Common myeloid progenitor, CD34-positive (primary cell): ENCODE measurements around the gene PSG6.
"Not testable (repeated sequence)": the region's sequence is repeated elsewhere in the genome, so short reads cannot be mapped to it uniquely, and the experiment has no call there.

ENCODE experiments used
- CTCF ChIA-PET: fragments of 350-600 bp; sonication (Branson Sonifier 250); formaldehyde crosslinking; loops from one replicate; lab custom pipeline; 2021; ENCODE audit warnings: antibody characterized with exemption; lab: Charles Lee
- POLR2A ChIA-PET: fragments of 350-600 bp; sonication (Branson Sonifier 250); formaldehyde crosslinking; loops from one replicate; lab custom pipeline; 2021; ENCODE audit warnings: antibody characterized with exemption; lab: Charles Lee
- DNase-seq, 3 donors: peaks; one replicate each; pipeline versions ENCODE4 v3.0.0 to v3.0.0-alpha.2; 2013
- H3K27ac ChIP-seq, 2 experiments: 1 replicate in 1 of 2; 2 replicates in 1 of 2; pipeline ENCODE4 v1.7.0; 2013; ENCODE audit warnings: inconsistent platforms in 2 of 2, low read length in 2 of 2, mild to moderate bottlenecking in 2 of 2, low read depth in 1 of 2, moderate library complexity in 1 of 2; ENCODE audit not compliant: severe bottlenecking in 2 of 2, insufficient read depth in 1 of 2, poor library complexity in 1 of 2
- H3K27me3 ChIP-seq, 5 experiments: replicated peaks in 2 of 5; 1 replicate in 3 of 5; 2 replicates in 2 of 5; pipeline versions ENCODE4 v1.6.1 to v1.7.0; 2013; ENCODE audit warnings: low read length in 4 of 5, mild to moderate bottlenecking in 2 of 5, moderate library complexity in 2 of 5, inconsistent platforms in 1 of 5; ENCODE audit not compliant: insufficient read depth in 5 of 5, control insufficient read depth in 4 of 5
- H3K36me3 ChIP-seq, 4 experiments: 1 replicate in 2 of 4; 2 replicates in 2 of 4; pipeline versions ENCODE4 v1.6.1 to v1.7.0; 2013; ENCODE audit warnings: low read length in 3 of 4, control low read depth in 1 of 4, mild to moderate bottlenecking in 1 of 4; ENCODE audit not compliant: control insufficient read depth in 4 of 4, insufficient read depth in 4 of 4
- H3K4me1 ChIP-seq, 4 experiments: 1 replicate in 3 of 4; 2 replicates in 1 of 4; pipeline versions ENCODE4 v1.6.1 to v1.7.1; 2013; ENCODE audit warnings: low read length in 3 of 4, mild to moderate bottlenecking in 3 of 4, control low read depth in 1 of 4, inconsistent platforms in 1 of 4, moderate library complexity in 1 of 4; ENCODE audit not compliant: control insufficient read depth in 4 of 4, insufficient read depth in 4 of 4; ENCODE audit errors: control extremely low read depth in 1 of 4
- H3K4me3 ChIP-seq, 7 experiments: 1 replicate in 4 of 7; 2 replicates in 3 of 7; pipeline versions ENCODE4 v1.5.1 to v1.7.0; 2013; ENCODE audit warnings: mild to moderate bottlenecking in 7 of 7, low read length in 6 of 7, moderate library complexity in 6 of 7, inconsistent platforms in 2 of 7, low read depth in 2 of 7, control low read depth in 1 of 7; ENCODE audit not compliant: insufficient read depth in 4 of 7, control insufficient read depth in 1 of 7; ENCODE audit errors: extremely low read depth in 1 of 7
- H3K9me3 ChIP-seq, 5 experiments: 1 replicate in 4 of 5; 2 replicates in 1 of 5; pipeline versions ENCODE4 v1.6.1 to v1.7.1; 2013; ENCODE audit warnings: low read length in 4 of 5, mild to moderate bottlenecking in 2 of 5, inconsistent platforms in 1 of 5, low read depth in 1 of 5, moderate library complexity in 1 of 5; ENCODE audit not compliant: control insufficient read depth in 4 of 5, insufficient read depth in 2 of 5; ENCODE audit errors: control extremely low read depth in 1 of 5
- WGBS: methylation state at CpG from one replicate; pipeline ENCODE4 v1.1.5; 2013; ENCODE audit not compliant: insufficient coverage; 5-methylcytosine and 5-hydroxymethylcytosine counted together

Gene PSG6

DNA sequence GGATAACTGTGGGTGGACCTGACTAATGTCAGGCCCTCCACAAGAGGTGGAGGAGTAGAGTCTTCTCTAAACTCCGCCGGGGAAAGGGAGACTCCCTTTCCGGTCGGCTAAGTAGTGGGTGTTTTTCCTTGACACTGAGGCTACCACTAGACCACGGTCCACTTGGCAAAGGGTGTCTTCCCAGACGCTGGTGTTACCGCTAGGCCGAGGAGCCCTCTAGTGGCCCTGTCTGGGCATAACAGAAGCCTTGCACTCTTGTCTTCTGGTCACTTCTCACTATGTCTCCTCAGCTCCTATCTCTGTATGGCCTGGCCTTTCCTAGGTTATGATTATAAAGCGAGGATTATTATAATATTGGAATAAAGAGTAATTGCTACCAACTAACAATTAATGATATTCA lies 5.4 kb upstream of the PSG6 start:
- H3K9me3 ChIP-seq, H3K4me3 ChIP-seq, H3K36me3 ChIP-seq, H3K27me3 ChIP-seq, H3K27ac ChIP-seq, CTCF ChIA-PET, POLR2A ChIA-PET, H3K4me1 ChIP-seq: not testable (repeated sequence)
- 81% methylated on average over 5 of the region's 9 CpGs for WGBS
- peak; percentile 3 to 4 (median 3) for DNase-seq

DNA sequence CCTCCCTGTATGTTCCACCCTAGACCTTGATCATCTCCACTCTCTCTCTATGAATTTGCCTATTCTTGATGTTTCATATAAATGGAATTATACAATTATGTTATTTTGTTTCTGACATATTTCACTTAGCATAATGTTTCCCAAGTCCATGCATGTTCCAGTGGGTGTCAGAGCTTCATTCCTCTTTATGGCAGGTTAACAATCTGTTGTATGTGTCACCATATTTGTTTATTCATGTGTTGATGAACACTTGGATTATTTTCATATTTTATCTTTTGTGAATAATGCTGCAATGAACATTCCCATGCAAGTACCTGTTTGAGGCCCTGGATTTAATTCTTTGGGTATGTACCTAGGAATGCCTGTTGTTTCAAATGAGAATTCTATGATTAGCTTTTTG lies 3.3 kb upstream of the PSG6 start:
- H3K36me3 ChIP-seq, CTCF ChIA-PET, H3K27ac ChIP-seq, DNase-seq, H3K4me3 ChIP-seq, H3K4me1 ChIP-seq, POLR2A ChIA-PET, H3K9me3 ChIP-seq, H3K27me3 ChIP-seq: not testable (repeated sequence)

DNA sequence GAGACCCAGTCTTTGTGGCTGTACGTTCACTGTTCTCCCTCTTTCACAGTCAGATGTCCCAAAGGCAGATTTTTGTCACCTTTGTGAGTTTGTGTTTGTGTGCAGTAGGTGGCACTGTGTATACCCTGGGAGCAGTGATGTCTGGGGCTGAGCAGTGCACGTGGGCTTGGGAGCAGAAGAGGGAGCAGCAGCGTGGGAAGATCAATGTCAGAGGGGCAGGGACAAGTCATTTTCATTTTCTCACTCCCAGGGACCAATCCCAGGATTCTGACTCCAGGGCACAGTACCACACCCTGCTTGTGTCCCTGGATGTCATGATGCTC lies 2.0 kb upstream of the PSG6 start:
- WGBS, result 0% methylated on average over 2 of the region's 3 CpGs
- Histone ChIP-seq H3K27ac (no peak overlapping the region), H3K27me3 (no peaks in the 10 kb centered on the region), H3K36me3 (no peaks in the 10 kb centered on the region), H3K9me3 (no peaks in the 10 kb centered on the region), H3K4me3 (no peak overlapping the region), H3K4me1 (no peaks in the 10 kb centered on the region)
- ChIA-PET POLR2A (no interaction called here), CTCF (no interaction called here)
- DNase-seq, result no peak

DNA sequence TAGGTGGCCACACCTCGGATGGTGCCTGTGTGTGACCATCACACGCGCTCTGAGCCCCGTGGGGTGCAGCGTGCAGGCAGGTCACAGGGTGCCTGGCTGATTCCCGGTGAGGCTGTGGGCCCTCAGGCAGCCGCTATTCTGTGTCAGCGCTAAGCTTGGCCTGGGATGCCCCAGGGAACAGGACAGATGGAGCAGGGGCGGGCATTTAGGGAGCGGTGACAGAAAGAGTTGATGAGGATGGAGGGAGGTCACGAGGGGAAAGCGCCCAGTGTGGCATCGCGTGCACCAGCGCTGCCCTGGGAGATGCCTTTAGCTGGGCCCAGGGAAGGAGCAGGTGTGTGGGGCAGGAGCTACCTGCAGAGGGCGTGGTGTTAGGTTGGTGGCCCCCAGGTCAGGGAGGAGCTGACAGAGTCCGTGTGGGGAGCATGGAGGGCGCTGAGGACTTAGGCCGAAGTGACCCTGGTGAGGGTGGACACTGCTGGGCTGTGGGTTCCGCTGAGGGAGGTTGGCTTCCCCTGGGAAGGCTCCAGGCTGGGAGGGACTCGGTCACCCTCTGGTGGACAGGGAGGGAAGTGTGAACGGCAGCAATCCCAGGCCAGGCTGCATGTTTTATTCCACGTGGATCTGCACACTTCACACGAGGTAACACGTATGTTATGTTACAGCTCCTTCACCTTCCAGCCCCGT lies 1.5 kb upstream of the PSG6 start:
- CTCF ChIA-PET, H3K27me3 ChIP-seq, H3K4me1 ChIP-seq, H3K4me3 ChIP-seq, POLR2A ChIA-PET, H3K9me3 ChIP-seq, H3K36me3 ChIP-seq, H3K27ac ChIP-seq: not testable (repeated sequence)
- 76% methylated on average over 20 of the region's 26 CpGs for WGBS
- DNase-seq, result peak in 1 of 3 donors; percentile 0

DNA sequence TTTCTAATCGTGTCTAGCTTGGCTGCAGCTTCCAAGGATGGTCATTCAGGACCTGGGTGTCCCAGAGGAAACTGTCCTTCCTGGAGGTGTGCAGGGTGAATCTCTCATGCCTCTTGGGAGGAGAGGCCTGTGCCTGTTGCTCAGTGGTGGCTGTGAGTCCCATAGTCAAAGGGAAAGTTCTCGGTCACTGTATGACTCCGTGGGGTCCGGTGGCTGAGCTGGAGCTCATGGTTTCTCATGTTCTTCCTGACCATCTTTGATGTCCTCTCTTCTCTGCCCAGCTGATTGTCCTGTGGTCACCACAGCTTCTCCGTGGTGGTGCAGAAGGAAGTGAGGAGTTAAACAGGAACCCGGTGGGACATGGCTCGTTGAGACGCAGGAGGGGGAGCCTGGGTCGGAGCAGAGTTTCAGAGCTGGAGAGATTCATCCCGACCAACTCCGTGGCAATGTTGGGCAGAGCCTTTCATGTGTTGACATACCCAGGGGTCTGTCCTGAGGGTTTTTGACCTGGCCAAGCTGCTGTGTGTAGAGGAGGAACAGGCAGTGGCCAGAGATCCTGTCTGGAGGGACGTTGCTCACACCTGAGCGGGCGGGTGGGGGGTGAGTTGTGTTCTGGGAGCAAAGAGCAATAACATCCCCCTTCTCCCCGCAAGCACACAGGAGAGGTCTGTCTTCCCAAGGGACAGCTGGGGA lies 829 bp upstream of the PSG6 start:
- not testable (repeated sequence) for DNase-seq

DNA sequence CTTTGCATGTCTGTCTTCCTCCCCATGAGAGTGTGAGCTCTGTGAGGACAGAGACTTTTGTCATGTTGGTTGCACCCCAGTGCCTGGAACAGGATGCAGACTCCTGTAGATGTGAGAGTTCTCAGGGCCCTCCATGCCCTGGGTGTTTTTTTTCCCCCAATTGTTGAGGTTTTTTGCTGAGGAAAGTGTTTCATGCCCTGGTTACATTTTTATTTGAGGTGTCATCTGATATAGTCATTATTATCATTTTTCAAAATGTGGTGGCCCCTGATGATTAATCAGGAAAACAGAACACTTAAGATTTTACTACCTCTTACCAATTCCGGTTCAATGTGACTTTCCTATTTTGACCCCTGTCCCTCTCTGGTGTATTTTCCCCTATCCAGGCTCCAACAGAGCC lies 763 bp downstream of the PSG6 start:
- H3K27ac ChIP-seq, H3K4me1 ChIP-seq, H3K27me3 ChIP-seq, DNase-seq, H3K36me3 ChIP-seq, CTCF ChIA-PET, H3K4me3 ChIP-seq, POLR2A ChIA-PET, H3K9me3 ChIP-seq: not testable (repeated sequence)
- WGBS, result 83% methylated on average over 1 of the region's 1 CpG

More for the DNA sequence above, 829 bp upstream of the PSG6 start:
- H3K36me3 ChIP-seq, H3K27me3 ChIP-seq, H3K9me3 ChIP-seq, H3K4me3 ChIP-seq, POLR2A ChIA-PET, CTCF ChIA-PET, H3K27ac ChIP-seq, H3K4me1 ChIP-seq: not testable (repeated sequence)
- WGBS, result 81% methylated on average over 11 of the region's 15 CpGs

DNA sequence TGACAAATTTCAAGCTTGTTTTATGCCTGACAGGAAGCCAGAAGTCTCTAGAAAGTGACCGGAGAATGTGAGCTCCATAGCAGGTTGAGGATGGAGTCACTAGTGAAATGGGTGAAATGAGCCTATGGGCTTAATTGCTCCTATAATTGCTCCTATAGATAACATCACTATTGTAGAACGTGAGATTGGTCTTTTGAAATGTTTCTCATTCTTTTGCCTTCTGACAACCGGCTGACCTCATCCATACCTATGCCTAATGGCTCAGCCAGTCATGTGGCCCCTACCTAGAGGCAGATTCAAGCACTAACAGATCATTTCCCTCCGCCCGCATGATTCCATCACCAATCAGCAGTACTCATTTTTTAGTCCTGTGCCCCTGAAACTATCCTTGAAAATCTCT lies 4.2 kb downstream of the PSG6 start:
- WGBS, result no CpG with 5 or more reads among the region's 5 CpGs
- H3K9me3 ChIP-seq, H3K4me3 ChIP-seq, H3K36me3 ChIP-seq, CTCF ChIA-PET, POLR2A ChIA-PET, H3K27ac ChIP-seq, H3K4me1 ChIP-seq, H3K27me3 ChIP-seq, DNase-seq: not testable (repeated sequence)
